Type B pancreatic cell (in vitro differentiated cells): ENCODE results near the gene SPATA6L. TPM values are rescaled to one million over a fixed set of nuclear protein-coding genes. Genes with fewer than 3 reads are reported as not detected.
A peak's percentile ranks its signal among the peaks of the same experiment; 100 is the strongest.
"Not testable (repeated sequence)": the region's sequence is repeated elsewhere in the genome, so short reads cannot be mapped to it uniquely, and the experiment has no call there.

ENCODE experiments used
- DNase-seq: peaks from one replicate; pipeline ENCODE4 v3.0.0; 2021; ENCODE audit warnings: mixed read lengths; ENCODE audit not compliant: unreplicated experiment; ENCODE audit errors: extremely low spot score
- H3K27ac Mint-ChIP-seq: 2 replicates; pipeline ENCODE4 v1.8.0; 2021; ENCODE audit warnings: mild to moderate bottlenecking, mixed read lengths
- H3K27me3 Mint-ChIP-seq: 2 replicates; pipeline ENCODE4 v1.8.0; 2021; ENCODE audit warnings: mixed read lengths
- H3K36me3 Mint-ChIP-seq: 2 replicates; pipeline ENCODE4 v1.8.0; 2021; ENCODE audit warnings: mixed read lengths
- H3K4me1 Mint-ChIP-seq: one replicate; pipeline ENCODE4 v1.8.0; 2021; ENCODE audit warnings: mixed read lengths; ENCODE audit not compliant: unreplicated experiment
- H3K4me3 Mint-ChIP-seq: 2 replicates; pipeline ENCODE4 v1.8.0; 2021; ENCODE audit warnings: mild to moderate bottlenecking, mixed read lengths
- H3K9me3 Mint-ChIP-seq: 2 replicates; pipeline ENCODE4 v1.8.0; 2021; ENCODE audit warnings: mixed read lengths
- total RNA-seq: library from RNA; stranded (reverse); gene quantifications from 2 replicates; pipeline ENCODE4 v1.2.1, GENCODE V29; 2021; ENCODE audit warnings: low replicate concordance
- TF ChIP-seq, protein P1 (sequence below): fragments of 200-600 bp; sonication (generic); conservative IDR thresholded peaks from 2 replicates; pipeline ENCODE4 v1.5.0; 2021; ENCODE audit warnings: antibody characterized with exemption, mild to moderate bottlenecking

SPATA6L gene
- total RNA-seq, 1 donor from 2014 or later: 3.0 TPM

DNA sequence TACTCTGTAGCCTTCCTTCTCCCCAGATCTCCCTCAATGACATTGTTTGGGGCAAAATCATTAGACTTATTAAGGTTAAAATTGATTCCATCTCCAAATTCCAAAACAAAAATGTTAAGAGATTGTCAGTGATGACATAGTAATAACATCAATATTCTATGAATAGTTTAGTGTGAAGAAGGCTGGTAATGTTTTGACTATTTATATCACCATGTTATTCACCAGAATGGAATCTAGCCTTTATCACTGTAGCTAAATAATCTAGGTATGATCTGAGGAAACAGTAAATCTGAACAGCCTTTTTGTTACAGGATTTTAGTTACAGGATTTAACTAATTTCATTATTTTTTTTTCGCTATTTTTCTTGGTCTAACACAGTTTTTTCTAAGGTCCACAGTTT, 5.1 kb downstream of the SPATA6L start:
- Mint-ChIP-seq H3K27me3 (peaks cover 3% of the 10 kb centered on the region), H3K9me3 (no peaks in the 10 kb centered on the region), H3K4me1 (peaks cover 30% of the 10 kb centered on the region), H3K27ac (no peak overlapping the region), H3K36me3 (no peaks in the 10 kb centered on the region), H3K4me3 (peak overlapping the region; percentile 90)
- TF ChIP-seq, protein P1, sequence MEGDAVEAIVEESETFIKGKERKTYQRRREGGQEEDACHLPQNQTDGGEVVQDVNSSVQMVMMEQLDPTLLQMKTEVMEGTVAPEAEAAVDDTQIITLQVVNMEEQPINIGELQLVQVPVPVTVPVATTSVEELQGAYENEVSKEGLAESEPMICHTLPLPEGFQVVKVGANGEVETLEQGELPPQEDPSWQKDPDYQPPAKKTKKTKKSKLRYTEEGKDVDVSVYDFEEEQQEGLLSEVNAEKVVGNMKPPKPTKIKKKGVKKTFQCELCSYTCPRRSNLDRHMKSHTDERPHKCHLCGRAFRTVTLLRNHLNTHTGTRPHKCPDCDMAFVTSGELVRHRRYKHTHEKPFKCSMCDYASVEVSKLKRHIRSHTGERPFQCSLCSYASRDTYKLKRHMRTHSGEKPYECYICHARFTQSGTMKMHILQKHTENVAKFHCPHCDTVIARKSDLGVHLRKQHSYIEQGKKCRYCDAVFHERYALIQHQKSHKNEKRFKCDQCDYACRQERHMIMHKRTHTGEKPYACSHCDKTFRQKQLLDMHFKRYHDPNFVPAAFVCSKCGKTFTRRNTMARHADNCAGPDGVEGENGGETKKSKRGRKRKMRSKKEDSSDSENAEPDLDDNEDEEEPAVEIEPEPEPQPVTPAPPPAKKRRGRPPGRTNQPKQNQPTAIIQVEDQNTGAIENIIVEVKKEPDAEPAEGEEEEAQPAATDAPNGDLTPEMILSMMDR: no peak
- no peak for DNase-seq

GRCh38 chr9:4660665-4661064, 5.6 kb downstream of the SPATA6L start:
- H3K36me3 Mint-ChIP-seq, H3K27ac Mint-ChIP-seq, H3K27me3 Mint-ChIP-seq, H3K9me3 Mint-ChIP-seq, H3K4me3 Mint-ChIP-seq, DNase-seq: not testable (repeated sequence)
- H3K4me1 Mint-ChIP-seq: peaks cover 25% of the 10 kb centered on the region

DNA sequence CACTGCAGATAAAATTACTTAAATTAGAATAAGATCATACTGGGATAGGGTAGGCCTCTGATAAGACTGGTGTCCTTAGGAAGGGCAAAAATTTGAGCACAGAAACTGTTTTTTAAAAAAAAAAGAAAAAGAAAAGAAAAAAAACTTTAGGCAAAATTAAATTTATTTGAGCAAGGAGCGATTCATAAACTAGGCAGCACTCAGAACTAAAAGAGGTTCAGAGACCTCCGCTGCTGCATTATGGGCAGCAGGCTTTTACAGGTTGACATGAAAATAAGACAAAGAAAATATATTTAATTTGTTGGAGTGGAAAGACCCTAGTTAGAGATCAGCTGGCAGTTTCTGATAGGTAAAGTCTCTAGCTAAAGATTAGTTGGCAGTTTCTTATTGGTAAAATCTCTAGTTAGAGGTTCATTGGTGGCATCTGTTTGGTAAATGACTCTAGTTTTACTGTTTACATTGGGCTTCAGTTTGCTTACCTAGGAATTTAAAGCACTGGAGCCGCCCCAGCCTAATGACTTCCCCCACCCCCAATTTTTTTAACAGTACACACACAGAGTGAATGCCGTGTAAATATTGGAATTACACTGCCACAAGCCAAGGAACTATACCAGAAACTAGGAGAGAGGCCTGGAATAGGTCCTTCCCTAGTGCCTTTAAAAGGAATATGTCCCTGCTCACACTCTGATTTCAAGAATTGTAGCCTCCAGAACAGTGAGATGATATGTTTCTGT, 8.7 kb downstream of the SPATA6L start:
- Mint-ChIP-seq H3K27me3 (peaks cover 3% of the 10 kb centered on the region), H3K4me1 (peaks cover 6% of the 10 kb centered on the region), H3K27ac (no peak overlapping the region), H3K4me3 (no peak overlapping the region), H3K36me3 (no peaks in the 10 kb centered on the region), H3K9me3 (no peaks in the 10 kb centered on the region)
- TF ChIP-seq, protein P1: no peak
- no peak for DNase-seq

- Mint-ChIP-seq H3K4me1 (no peaks in the 10 kb centered on the region), H3K9me3 (no peaks in the 10 kb centered on the region), H3K4me3 (no peak overlapping the region), H3K36me3 (no peaks in the 10 kb centered on the region), H3K27me3 (no peaks in the 10 kb centered on the region), H3K27ac (no peak overlapping the region)
- DNase-seq: no peak
- TF ChIP-seq, protein P1: no peak
These were observed 9.7 kb downstream of the SPATA6L start for GRCh38 chr9:4656621-4657020.

- DNase-seq, H3K9me3 Mint-ChIP-seq, H3K27ac Mint-ChIP-seq, H3K27me3 Mint-ChIP-seq, H3K36me3 Mint-ChIP-seq, H3K4me3 Mint-ChIP-seq, H3K4me1 Mint-ChIP-seq: not testable (repeated sequence)
These were observed 10.1 kb downstream of the SPATA6L start for GRCh38 chr9:4656196-4656595.

DNA sequence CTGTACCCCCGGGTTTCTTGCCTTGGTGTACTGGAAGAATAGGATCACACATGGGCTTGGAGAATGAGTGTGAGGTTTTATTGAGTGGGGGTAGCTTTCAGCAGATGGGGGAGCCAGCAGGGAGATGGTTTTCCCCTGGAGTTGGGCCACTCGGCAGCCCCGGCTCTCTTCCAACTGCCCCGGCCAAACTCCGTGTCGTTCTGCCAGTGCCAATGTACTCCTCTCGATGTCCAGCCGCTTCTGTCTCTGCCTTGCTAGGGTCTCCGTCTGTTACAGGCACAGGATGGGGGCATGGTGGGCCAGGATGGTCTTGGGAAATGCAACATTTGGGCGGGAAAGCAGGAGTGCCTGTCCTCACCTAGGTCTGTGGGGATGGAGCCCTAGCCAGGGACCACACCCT, 11.7 kb downstream of the SPATA6L start:
- Mint-ChIP-seq H3K4me1 (no peaks in the 10 kb centered on the region), H3K27ac (no peak overlapping the region), H3K36me3 (peaks cover 3% of the 10 kb centered on the region), H3K9me3 (no peaks in the 10 kb centered on the region), H3K4me3 (no peak overlapping the region), H3K27me3 (no peaks in the 10 kb centered on the region)
- TF ChIP-seq, protein P1: no peak
- DNase-seq: no peak
